Measurements from ENCODE around the gene QSOX1.

Gene QSOX1

DNA sequence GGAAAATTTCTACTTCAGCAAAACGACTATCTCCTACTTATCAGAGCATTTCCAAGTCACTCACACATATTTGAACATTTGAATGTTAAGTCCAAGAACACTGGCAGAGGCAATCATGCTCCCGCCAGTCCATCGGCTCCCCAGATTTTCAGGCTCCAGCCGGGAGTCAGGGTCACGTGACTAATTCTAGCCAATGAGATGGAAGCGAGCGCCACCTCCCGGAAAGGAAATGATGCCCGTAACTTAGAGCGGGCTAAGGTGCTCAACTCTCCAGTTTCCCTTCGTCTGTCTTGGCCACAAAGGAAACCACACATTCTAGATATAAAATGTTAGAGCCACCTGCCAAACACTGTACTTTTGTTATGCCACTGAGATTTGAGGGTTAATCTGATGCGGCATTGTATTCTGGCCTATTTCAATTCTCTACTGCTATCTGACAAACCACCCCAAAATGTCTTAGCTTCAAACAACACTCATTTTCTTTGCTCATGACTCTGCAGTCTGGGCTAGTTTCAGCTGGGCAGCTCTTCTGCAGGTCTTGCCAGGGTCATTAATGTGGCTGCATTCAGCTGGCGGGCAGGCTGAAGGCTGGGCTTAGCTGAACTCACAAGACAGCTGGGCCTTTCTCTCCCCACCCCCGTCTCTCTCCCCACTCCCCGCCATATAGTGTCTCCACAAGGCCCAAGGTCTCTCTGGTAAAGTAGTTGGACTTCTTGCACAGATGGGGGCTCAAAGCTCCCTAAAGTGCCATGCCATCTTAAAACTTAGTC lies 58.9 kb downstream of the QSOX1 start:
- peak; percentile 81 for DNase-seq (ENCODE audit: low spot score)

DNA sequence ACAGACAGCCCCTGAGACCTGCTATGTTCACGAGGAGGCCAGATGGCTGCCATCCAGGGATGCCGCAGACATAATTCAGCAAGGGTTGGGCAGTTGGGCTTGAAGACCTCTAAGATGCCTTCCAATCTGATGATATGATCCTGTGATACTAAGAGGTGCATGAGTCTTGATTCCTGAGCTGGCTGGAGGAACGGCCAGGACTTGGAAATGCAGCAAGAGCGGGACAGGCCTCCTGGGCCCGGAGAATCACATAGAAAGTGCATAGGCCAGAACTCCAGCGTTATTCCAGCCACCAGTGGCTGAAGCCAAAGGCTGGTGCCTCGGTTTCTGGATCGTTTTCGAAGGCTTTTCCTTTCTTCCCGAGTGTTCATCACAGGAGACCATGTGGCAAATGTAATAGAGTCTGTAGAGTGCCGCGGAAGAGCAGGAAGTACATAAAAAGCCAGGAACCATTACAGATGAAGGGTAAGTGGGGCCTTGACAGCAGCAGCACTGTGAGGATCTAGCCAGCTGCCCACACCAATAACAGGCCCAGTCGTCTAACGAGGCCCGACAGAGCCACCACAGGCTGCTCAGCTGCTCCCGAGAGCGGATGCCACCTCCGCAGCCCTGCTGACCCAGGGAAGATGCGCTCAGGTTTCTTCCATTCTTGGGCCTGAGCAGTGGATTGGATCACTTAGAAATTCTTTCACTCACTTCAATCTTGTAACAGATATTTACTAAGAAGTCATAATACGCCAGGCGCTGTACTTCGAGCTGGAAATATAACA lies 61.4 kb downstream of the QSOX1 start:
- no peak for DNase-seq (ENCODE audit: low spot score)

DNA sequence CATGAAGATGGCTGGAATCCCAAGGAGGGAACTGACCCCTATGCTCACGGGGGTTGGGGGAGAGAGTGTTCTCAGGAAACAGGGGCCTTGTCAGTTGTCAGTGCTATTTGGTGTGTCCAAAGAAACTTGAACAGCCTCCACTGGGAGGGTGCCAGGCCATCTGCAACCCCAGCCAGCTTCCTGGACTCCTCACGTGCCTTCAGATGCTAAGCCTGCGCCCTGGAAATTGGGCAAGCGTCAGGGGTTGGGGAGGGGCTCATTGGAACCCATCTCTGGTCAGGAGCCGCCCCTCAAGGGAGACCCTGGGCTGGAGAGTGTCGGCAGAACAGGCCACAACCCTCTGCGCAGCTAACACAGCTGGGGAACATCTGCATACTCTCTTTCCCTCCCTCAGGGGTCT lies 62.3 kb downstream of the QSOX1 start:
- no peak for DNase-seq (ENCODE audit: low spot score)

DNA sequence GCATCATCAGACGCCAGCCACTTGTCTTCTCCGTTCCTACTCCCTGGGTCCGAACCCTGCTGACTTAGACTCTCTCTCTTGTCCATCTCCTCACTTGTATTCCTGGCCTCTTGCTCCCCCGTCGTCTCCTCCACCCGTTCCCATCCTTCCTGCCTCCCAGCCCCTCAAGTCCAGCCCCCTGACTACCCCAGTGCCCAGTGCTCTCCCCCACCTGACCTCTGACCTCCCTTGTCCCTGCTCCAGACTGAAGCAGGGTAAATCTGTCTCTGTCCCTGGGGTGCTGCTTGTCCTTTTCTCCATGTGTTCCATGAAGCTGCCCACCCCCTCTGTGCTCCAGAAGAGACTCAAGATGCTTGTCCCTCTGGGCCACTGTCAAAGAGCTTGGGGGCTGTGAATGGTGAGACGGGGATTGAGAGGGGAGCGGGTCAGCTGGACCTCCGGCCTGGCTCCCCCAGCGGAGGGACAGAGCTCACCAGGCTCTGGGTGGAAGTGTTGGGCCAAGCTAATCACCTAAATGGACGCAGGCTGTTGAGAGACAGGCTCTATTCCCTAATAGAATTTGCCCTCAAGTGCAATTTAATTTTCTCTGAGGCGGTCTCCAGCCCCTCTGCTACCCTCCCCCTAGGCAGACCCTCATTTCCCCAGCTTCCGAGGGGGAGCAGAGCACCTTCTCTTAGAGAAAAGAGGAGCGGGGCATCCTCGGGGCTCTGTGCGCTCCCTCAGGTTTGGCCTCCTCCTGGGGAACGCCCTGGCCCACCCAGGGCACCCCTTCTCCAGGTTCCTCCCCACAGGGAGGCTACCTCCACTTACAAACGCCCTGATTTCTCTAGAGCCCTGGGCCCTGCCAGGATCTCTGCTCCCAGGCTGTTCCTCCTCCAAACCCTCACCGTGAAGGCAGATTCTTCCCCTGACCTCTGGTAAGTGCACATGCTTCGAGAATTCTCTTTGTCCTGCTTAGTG lies 64.4 kb downstream of the QSOX1 start:
- no peak for DNase-seq (ENCODE audit: low spot score)

DNA sequence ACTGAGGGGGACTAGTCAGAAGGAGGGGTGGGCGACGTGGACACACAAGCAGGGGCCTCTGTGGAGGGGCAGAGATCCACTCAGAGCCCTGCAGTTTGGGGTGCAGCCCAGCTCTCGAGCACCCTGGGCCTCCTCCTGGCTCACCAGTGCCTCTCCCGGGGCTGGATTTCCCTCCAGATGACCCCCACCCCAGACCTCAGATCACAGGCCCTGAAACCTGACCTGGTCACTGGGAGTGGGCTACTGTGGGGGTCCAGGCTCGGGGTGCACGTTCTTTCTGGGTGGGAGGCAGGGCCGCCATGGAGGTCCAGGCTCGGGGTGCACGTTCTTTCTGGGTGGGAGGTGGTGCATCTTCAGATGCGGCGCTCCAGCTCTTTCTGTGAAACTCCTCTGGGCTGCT lies 65.1 kb downstream of the QSOX1 start:
- no peak for DNase-seq (ENCODE audit: low spot score)

DNA sequence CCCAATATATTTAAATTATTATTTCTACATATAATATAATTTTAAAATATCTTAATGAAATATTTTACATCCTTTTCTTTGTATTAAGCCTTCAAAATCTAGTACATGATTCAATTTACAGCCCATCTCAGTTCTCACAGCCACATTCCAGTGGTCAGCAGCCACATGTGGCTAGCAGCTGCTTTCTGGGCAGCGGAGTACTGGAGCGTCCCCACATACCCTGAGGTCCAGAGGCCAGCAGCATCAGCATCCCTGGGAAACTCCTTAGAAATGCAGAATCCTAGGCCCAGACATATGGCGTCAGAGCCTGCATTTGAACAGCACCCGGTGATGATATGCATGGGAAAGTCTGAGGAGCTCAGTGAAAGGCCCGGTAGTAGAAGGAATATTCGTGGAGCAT lies 66.8 kb downstream of the QSOX1 start:
- DNase-seq (ENCODE audit: low spot score), result no peak

DNA sequence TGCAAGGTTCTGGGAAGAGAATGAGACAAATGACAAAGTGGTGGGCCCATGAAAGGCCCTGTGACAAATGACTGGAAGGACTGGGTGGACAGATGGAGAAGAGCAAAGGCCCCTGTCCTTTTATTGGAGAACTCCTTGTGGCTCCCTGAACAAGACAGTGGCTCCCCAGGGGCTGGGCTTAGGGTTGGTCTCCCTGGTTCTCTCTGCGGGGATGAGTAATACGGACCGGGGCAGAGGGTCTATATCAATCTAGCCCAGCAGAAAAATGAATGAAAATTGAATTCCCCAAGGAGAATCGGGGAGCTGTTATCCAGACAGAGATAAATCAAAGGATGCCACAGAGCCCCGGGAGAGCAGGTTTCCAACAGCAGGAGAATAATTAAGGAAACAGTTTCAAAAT lies 70.2 kb downstream of the QSOX1 start:
- no peak for DNase-seq (ENCODE audit: low spot score)

DNA sequence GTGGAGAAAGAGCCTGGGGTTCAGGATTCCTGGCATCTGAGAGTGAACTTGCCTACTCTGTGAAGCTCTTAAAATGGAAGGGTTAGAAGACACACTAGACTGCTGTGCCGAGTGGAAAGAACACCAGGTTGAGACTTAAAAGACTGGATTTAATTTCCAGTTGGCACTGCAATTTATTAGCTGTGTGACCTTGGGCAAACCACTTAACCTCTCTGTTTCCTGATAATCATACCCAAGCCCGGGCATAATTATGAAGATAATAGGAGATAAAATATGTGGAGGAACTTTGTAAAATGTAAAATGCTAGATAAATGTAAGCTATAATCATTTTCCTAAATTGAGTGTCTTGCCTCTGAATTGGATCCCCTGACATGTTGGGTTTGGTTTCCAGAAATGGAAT lies 70.7 kb downstream of the QSOX1 start:
- DNase-seq (ENCODE audit: low spot score), result no peak

DNA sequence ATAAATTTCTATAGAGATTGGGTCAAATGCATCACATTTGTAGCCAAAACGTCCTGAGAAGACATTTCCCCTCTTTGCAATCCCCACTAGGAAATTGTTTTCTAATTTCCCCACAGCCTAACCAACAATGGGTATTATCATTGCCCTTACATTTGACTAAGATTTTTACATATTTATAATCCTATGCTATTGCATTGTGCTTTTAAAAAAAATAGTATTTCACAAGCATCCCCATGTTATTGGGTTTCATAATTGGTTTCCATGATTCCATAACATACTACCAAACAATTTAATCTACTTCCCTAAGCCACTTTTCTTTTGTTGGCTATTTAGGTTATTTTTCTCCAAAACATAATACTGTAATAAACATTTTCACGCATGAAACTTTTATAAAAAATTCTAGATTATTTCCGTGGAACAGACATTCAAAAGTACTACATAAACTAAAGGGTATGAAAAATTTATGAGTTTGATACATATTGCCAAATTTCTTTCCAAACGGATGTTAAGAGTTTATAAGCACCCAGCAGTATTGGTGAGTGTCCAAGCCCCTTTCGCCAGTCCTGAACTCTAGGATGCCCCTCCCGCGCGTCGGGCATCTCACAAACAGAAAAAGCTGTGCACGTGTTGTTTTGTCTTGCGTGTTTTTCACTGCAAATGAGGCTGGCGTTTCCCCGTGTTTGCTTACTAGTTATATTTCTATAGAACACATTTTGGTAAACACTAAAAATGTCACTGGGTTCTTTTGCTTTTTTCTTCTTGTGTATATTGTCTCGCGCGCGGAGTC lies 73.4 kb downstream of the QSOX1 start:
- no peak for DNase-seq (ENCODE audit: low spot score)

DNA sequence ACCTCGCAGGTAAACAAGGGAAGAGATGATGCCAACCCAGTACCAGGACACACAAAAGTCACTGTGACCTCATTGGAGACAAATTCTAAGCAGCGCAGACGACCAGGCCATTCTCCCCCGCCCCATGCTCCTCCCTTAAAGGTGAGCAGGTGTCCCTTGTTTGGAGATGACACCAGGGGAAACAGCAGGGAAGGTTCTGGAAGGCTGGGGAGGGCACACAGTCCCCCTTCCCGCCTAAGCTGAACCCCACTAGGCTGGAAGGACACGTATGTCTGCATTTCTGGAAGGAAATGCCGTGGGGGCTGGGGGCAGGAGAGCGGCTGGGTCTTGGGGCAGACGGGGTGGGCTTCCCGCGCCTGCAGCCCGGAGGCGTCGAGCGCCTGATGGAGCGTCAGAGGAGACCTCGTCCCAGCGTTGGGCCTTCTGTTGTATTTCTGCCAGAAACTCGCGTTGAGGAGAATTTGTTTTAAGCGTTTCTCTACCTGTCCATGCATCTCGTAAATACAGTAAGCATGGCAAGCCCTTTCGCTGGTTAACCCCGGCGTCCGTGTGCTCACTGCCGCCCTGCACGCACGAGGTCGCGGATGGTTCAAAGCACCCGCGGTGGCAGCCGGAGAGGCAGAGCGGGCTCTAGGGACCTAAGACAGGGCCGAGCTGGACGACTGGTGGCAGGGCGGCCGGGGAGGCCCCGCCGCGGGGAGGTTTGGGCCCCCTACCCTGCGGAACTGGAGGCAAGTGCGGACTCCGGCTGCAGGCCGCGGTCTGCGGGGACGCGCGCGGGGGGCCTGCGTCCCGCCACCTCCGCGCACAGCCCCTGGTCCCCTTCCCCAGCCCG lies 74.2 kb downstream of the QSOX1 start:
- no peak for DNase-seq (ENCODE audit: low spot score)

DNA sequence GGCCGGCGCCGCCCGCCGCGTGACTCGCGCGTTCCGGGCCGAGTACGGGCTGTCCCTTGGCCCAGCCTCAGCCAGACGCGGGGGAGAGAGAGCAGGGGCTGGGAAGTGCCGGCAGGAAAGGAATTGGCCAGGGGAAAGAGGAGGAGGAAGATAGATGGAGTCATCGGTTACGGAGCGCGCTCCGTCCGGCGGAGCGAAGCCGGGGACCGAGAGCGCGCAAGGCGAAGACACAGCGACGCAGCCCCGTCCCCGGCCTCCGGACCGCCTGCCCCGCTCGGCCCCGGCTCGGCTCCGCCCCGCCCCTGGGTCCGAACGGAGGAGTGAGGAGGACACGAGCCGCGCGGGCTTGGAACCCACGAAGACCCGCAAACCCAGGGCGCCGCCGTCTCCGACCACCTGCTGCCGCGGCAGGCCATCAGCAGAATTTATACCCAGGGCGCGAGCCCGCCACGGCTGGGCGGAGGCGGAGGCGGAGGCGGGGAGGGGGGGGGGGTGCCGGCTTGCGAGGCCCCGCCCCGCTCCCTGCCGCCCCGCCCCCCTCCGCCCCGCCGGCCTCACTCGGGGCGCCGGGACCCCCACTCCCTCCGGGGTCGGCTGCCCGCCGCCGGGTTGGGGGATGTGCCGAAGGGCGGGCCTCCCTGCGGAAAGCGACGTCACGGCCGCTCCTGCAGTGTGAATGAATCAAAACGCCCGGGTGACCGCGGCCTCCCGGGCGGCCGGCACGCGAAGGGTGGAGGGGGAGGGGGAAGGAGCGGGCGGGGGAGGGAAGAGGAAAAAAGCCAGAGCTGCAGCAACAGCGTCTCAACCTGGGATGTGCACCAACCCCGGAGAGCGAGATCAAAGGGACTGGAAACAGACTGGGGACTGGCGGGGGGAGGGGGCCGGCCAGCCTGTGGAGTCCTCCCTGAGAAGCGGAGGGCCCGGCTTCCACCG lies 75.1 kb downstream of the QSOX1 start, which contains the start of gene LHX4:
Gene LHX4 (plus strand): TSS at position 782 of the 933 bp plus-strand sequence. CDS start 266 bp downstream, outside the sequence.
- no peak for DNase-seq (ENCODE audit: low spot score)

DNA sequence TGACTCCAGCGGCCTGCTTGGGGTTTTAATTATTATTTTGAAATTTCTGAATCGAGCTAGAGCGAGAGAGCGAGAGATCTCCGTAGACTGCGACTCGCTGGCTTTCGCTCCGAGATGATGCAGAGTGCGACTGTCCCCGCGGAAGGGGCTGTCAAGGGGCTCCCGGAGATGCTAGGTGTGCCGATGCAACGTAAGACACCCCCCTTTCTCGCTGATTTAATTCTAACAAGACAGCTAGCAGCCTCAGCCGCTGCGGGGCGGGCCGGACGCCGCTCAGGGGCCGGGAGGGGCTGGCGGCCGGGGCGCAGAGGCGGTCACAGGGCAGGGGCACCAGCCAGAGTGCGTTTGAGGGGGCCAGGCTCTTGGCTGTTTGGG lies 75.7 kb downstream of the QSOX1 start:
- no peak for DNase-seq (ENCODE audit: low spot score)

DNA sequence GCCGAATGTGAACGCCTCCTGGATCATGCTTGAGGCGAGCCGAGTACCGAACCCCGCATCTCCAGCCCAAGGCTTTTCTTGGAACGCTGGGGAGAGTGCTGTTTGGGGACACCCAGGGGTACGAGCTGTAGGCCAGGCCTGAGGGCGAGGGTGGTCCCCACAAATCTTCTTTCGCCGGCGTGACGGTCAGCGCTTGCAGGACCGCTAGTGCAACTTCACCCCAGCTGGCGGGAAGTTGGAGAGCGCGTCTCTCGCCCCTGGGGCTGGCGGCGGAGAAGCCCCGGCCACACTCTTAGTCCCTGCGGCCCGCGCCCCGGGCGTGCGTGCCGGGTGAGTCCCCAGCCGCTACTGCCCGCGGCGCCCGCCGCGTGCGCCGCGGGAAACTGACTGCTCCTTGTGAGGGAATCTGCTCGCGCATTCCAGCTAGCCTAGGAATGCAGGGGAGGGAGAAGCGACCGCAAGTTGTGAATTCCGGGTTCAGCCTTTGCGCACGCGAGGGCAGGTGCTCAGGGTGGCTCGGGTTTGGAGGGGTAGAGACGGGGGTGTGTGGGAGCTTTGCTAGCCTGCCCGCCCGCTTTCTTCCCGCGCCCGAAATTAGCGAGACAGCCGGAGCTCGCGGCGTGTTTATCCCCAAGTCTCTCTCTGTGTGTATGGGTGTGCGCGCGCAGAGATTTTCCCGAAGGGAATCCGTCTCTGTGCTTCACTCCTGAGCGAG lies 76.3 kb downstream of the QSOX1 start:
- DNase-seq (ENCODE audit: low spot score), result no peak

DNA sequence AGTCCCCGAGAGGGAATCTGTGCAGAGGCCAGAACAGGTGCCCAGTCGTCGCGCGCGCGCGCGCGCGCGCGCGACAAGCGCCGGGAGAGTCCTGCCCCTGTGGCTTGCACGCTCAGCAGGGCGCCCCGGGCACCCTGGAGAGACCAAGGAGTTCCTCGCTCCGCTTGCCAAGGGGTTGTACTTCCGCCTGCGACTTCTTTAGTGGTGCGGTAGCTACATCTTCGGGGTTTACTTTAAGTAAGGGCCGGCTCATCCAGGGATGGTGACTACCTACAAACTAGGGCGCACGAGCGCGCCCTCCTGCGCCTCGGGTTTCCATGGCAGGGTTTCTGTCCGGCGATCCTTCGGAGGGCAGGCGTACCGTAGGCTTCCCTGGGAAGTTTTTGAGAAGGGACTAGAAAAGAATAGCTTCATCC lies 76.8 kb downstream of the QSOX1 start:
- DNase-seq (ENCODE audit: low spot score), result peak; percentile 31

DNA sequence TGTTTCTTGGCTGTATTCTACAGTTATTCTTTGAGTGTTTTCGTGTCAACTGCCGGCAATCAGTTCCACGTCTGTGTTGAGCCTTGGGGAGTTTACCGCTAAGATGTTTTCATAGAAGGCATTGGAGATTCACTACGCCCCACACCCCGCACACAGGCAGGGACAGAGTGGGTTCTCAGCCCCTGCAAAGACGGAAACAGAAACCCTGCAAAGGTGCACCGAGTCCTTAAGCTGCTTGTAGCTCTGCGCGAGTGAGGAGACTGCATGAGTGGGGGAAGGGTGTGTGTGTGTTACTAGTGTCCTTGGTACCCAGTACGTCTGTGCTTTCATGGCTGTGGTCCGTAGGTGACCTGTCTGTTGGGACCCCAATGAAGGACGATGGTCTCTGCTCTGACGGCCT lies 77.3 kb downstream of the QSOX1 start:
- no peak for DNase-seq (ENCODE audit: low spot score)

DNA sequence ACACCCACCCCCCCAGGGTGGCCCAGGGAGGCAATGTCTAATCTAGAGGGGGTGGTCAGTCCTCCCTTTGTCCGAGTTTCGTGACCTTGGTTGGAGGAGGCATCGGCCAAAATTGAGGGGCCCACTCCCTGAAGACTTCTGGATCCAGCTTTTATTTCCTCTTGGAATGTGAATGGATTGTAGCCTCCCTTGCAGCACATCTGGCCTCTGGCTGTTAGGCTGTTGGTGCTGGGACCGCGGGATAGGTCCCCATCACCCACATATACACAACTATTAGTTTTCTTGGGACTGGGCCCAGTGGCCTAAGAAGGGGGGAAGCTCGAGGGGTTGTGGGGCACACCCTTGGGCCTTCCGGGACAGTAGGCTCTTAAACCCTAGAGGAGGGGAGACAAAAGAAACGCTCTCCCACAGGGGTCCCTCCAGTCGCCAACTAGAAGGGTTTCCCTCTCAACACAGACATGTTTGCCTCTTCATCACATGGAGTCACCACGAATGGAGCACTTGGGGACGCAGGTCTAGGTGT lies 77.9 kb downstream of the QSOX1 start:
- no peak for DNase-seq (ENCODE audit: low spot score)

DNA sequence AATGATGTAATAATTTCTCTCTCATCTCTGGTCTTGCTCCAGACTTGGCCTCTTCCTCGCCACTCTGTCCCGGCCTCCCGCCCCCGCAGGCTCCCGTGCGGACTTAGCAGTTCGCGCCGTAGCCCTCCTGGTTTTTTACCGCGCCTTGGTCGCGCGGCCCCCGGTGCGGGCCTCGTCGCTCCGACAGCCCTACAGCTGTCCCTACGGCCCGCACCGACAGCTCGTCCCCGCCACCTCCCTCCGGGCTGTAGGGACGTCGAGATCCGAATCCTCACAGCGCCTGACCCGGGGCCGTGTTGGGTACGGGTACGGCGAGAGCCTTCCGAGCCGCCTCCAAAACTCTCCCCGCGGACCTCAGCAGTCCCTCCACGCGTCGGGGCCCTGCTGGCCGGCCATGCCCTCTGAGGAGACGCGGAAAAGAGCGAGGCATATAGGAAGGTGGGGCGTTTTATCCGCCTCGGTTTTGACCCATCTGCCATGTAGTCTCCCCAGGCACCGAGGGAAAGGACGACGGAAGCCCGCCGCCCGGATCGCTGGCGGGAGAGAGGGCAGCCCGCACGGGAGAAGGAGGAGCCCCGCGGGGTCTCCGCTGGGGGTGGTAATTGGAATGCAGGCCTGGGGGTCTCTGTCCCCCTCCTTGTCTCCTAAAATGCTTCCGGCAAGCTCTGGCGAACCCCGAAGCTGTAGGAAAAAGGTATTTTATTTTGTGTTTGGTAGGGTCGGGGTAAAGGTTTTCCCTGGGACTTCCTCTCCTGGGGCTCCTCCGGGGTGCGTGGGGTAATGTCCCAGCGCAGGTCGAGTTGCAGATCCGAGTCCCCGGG lies 78.7 kb downstream of the QSOX1 start:
- no peak for DNase-seq (ENCODE audit: low spot score)

Data from activated CD4-positive, alpha-beta T cell treated with anti-CD3 and anti-CD28 coated beads, Interleukin-2, Interleukin-4, amounts not matched to agents 100 ng/mL and 50 ng/mL, durations not matched to agents 16 hours and 8 hours (primary cell).